SK-N-SH treated with all-trans-retinoic acid at 6 μM for 48 hours (cell line): Measurements from ENCODE around the gene FBXW11.

Source experiments
- ATAC-seq: fragments of 200-7000 bp; cut with Tn5 transposase; 3 replicates; pipeline ENCODE4 v1.9.1; 2020; ENCODE audit warnings: mild to moderate bottlenecking, moderate library complexity
- ARNTL ChIP-seq: fragments of 450-650 bp; formaldehyde crosslinking; IDR thresholded peaks from 2 replicates; pipeline ENCODE4 v1.5.0; 2020; ENCODE audit warnings: low read depth, mild to moderate bottlenecking, moderate library complexity, borderline replicate concordance
- BACH2 ChIP-seq: fragments of 250-450 bp; sonication (Bioruptor Pico); IDR thresholded peaks from 2 replicates; pipeline ENCODE4 v1.9.0; 2021; ENCODE audit warnings: mild to moderate bottlenecking, borderline replicate concordance
- CREB5 ChIP-seq: fragments of 250-450 bp; sonication (Bioruptor Pico); IDR thresholded peaks from 2 replicates; pipeline ENCODE4 v1.5.1; 2020; ENCODE audit warnings: low read depth, mild to moderate bottlenecking, moderate library complexity
- ESRRG ChIP-seq: fragments of 250-450 bp; sonication (Bioruptor Pico); IDR thresholded peaks from 2 replicates; pipeline ENCODE4 v1.6.1; 2021; ENCODE audit warnings: mild to moderate bottlenecking
- GLIS3 ChIP-seq: fragments of 250-450 bp; sonication (Bioruptor Pico); IDR thresholded peaks from 2 replicates; pipeline ENCODE4 v1.5.0; 2020; ENCODE audit warnings: mild to moderate bottlenecking, moderate library complexity
- ISL1 ChIP-seq: fragments of 250-450 bp; sonication (Bioruptor Pico); IDR thresholded peaks from 2 replicates; pipeline ENCODE4 v2.1.2; 2022; ENCODE audit warnings: mild to moderate bottlenecking, moderate library complexity
- OSR1 ChIP-seq: fragments of 250-450 bp; sonication (Bioruptor Pico); IDR thresholded peaks from 2 replicates; pipeline ENCODE4 v1.8.0; 2022; ENCODE audit warnings: moderate library complexity, mild to moderate bottlenecking, inconsistent platforms
- PPARA ChIP-seq: fragments of 250-450 bp; sonication (Bioruptor Pico); IDR thresholded peaks from 2 replicates; pipeline ENCODE4 v1.5.0; 2020; ENCODE audit warnings: mild to moderate bottlenecking, borderline replicate concordance
- RARB ChIP-seq: fragments of 250-450 bp; sonication (Bioruptor Pico); IDR thresholded peaks from 2 replicates; pipeline ENCODE4 v1.8.0; 2021; ENCODE audit warnings: mild to moderate bottlenecking, moderate library complexity
- SNAI2 ChIP-seq: fragments of 250-450 bp; sonication (Bioruptor Pico); IDR thresholded peaks from 2 replicates; pipeline ENCODE4 v1.5.0; 2020; ENCODE audit warnings: mild to moderate bottlenecking, moderate library complexity
- TCF4 ChIP-seq: fragments of 250-450 bp; sonication (Bioruptor Pico); IDR thresholded peaks from 2 replicates; pipeline ENCODE4 v1.8.0; 2021; ENCODE audit warnings: mild to moderate bottlenecking, moderate library complexity, borderline replicate concordance
- TOX ChIP-seq: fragments of 250-450 bp; sonication (Bioruptor Pico); IDR thresholded peaks from 2 replicates; pipeline ENCODE4 v1.8.0; 2021; ENCODE audit warnings: mild to moderate bottlenecking, moderate library complexity, borderline replicate concordance
- ZC3H10 ChIP-seq: fragments of 250-450 bp; sonication (Bioruptor Pico); IDR thresholded peaks from 2 replicates; pipeline ENCODE4 v1.5.1; 2021; ENCODE audit warnings: mild to moderate bottlenecking, moderate library complexity
- ZFP3 ChIP-seq: fragments of 250-450 bp; sonication (Bioruptor Pico); IDR thresholded peaks from 2 replicates; pipeline ENCODE4 v1.5.0; 2020; ENCODE audit warnings: mild to moderate bottlenecking, moderate library complexity
- ZFP30 ChIP-seq: fragments of 450-650 bp; formaldehyde crosslinking; IDR thresholded peaks from 2 replicates; pipeline ENCODE4 v1.5.0; 2022; ENCODE audit warnings: mild to moderate bottlenecking, moderate library complexity
- ZNF565 ChIP-seq: fragments of 450-650 bp; formaldehyde crosslinking; conservative IDR thresholded peaks from 2 replicates; pipeline ENCODE4 v1.5.0; 2020; ENCODE audit warnings: low read depth, mild to moderate bottlenecking, moderate library complexity
- ZNF8 ChIP-seq: fragments of 450-650 bp; formaldehyde crosslinking; IDR thresholded peaks from 2 replicates; pipeline ENCODE4 v1.5.0; 2020; ENCODE audit warnings: mild to moderate bottlenecking, moderate library complexity
- TF ChIP-seq, protein P1 (sequence below): fragments of 250-450 bp; sonication (Bioruptor Pico); IDR thresholded peaks from 2 replicates; pipeline ENCODE4 v1.8.0; 2020; ENCODE audit warnings: mild to moderate bottlenecking, moderate library complexity, borderline replicate concordance

FBXW11 gene

GRCh38 chr5:171821286-171821685 is 185.2 kb downstream of the FBXW11 start:
- no peak for ATAC-seq
- TF ChIP-seq RARB (CRISPR knock-in tag) (no peak), TOX (CRISPR knock-in tag) (no peak), ZC3H10 (CRISPR knock-in tag) (no peak), ARNTL (CRISPR knock-in tag) (no peak), ZFP3 (CRISPR knock-in tag) (no peak), ISL1 (CRISPR knock-in tag) (no peak), BACH2 (CRISPR knock-in tag) (no peak), ZFP30 (CRISPR knock-in tag) (no peak), PPARA (CRISPR knock-in tag) (no peak), GLIS3 (no peak)
- TF ChIP-seq, protein P1, sequence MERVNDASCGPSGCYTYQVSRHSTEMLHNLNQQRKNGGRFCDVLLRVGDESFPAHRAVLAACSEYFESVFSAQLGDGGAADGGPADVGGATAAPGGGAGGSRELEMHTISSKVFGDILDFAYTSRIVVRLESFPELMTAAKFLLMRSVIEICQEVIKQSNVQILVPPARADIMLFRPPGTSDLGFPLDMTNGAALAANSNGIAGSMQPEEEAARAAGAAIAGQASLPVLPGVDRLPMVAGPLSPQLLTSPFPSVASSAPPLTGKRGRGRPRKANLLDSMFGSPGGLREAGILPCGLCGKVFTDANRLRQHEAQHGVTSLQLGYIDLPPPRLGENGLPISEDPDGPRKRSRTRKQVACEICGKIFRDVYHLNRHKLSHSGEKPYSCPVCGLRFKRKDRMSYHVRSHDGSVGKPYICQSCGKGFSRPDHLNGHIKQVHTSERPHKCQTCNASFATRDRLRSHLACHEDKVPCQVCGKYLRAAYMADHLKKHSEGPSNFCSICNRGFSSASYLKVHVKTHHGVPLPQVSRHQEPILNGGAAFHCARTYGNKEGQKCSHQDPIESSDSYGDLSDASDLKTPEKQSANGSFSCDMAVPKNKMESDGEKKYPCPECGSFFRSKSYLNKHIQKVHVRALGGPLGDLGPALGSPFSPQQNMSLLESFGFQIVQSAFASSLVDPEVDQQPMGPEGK: no peak

- TF ChIP-seq ARNTL (CRISPR knock-in tag) (no peak), TOX (CRISPR knock-in tag) (no peak), TCF4 (no peak)
- ATAC-seq: no peak
Observed at GRCh38 chr5:171820561-171820960, 185.9 kb downstream of the FBXW11 start.

GRCh38 chr5:171816666-171817065 is 189.8 kb downstream of the FBXW11 start:
- TF ChIP-seq BACH2 (CRISPR knock-in tag) (no peak), ESRRG (CRISPR knock-in tag) (no peak), GLIS3 (no peak), TOX (CRISPR knock-in tag) (no peak)
- ATAC-seq: no peak

DNA sequence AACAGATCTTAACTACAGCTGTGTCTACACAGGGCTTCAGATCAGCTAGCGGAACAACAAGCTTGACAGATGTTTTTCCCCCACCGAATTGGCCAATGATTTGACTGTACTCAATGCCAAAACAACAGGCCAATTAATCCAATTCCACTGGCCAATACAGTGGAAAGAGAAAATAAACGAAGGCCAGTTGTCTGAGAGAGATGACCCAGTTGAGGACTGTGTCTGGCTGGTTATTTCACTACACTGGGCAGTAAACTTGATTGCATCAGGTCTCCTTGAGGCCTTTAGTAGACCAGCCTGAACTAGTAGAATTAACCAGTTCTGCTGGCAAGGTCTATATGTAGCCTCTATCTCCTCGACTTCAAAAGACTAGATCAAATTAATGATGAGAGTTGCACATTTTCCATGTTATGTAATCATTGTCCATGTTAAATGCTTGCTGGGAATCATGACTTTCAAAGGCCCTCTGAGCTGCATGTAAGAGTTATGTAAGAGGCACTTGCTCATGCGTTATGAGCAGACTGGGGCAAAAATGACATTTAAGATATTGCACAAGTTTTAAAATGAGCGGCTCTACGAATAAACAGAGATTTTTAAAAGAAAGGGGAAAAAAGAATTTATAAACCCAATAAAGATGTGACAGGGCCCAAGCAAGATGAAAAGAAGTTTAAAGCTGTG is 192.5 kb downstream of the FBXW11 start:
- TF ChIP-seq RARB (CRISPR knock-in tag) (no peak), TCF4 (no peak), ZFP30 (CRISPR knock-in tag) (no peak), ZNF565 (no peak), OSR1 (CRISPR knock-in tag) (no peak), ZFP3 (CRISPR knock-in tag) (no peak)
- TF ChIP-seq, all 23 proteins: peak for 0
- no peak for ATAC-seq

DNA sequence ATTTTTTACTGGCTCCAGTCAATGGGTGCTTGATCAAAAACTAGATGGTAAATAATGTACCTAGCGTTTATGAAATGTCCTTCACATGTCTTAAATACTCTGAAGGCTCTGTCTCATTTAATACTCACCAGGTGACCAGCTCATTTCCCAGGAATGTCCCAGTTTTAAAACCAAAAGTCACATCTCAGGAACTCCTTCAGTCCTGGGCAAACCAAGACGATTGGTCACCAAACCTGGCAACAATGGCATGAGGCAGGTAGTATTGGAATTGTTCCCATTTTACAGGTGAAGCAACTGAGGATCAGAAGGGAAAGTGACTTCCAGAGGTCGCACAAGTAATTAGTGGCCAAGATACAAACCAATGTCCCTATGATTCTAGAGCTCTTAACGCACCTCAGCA is 193.2 kb downstream of the FBXW11 start:
- TF ChIP-seq ZNF8 (CRISPR knock-in tag) (no peak), SNAI2 (CRISPR knock-in tag) (no peak), ARNTL (CRISPR knock-in tag) (no peak), CREB5 (no peak), ZC3H10 (CRISPR knock-in tag) (no peak), ISL1 (CRISPR knock-in tag) (no peak)
- no peak for ATAC-seq
